ENCODE measurements around the gene HACD2. TPM values are rescaled to one million over a fixed set of nuclear protein-coding genes. Genes with fewer than 3 reads are reported as not detected.

The HACD2 gene
- total and polyA plus RNA-seq, 2 donors (not counting 3 experiments of a cell fraction or from before 2014, with no cell fraction given), result 17.0 to 20.9 TPM

DNA sequence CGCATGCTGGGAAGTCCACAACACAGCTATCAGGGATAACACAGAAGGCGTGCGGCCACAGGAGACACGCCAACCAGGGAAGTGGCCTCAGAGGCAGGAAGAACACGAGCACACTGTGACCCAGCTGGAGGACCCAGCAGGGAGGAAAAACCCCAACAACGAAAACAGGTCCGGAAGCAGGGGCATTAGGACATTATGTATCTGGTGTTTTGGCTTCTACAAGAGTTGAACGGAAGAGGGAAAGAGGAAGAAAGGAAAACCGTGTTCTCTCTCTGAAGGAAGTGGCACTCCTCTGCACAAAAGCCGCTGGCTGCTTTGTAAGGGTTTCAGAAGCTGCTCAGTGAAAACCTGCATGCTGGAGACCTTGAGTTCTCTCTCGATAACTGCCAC lies 61.8 kb downstream of the HACD2 start:
- FAIRE-seq, result peak; percentile 50
- POLR2A ChIA-PET, result no interaction called here
- H3K4me1 ChIP-seq (ENCODE audit: control insufficient read depth, extremely low read depth, insufficient read depth, low read length), result peaks cover 14% of the 10 kb centered on the region
- H2AFZ ChIP-seq (ENCODE audit: low read depth, low read length), result no peak overlapping the region
- H3K9ac ChIP-seq (replicated peaks; ENCODE audit: extremely low read depth, insufficient read depth, low read length), result no peak overlapping the region
- H3K4me3 ChIP-seq (replicated peaks in 1 of 3; ENCODE audit: insufficient read depth in 1 of 3, low read depth in 1 of 3, low read length in 3 of 3), result no peak overlapping the region
- H3K9me3 ChIP-seq (replicated peaks; ENCODE audit: control insufficient read depth, insufficient read depth, low read length), result no peaks in the 10 kb centered on the region
- intact Hi-C loops (cut with micrococcal nuclease), result no loop called here
- TF ChIP-seq MYC (IDR thresholded peaks at IDR 0.05; ENCODE audit: low read depth, low read length) (no peak), JUN (IDR thresholded peaks at IDR 0.05; ENCODE audit: borderline replicate concordance, insufficient read depth, insufficient read length, low read depth) (no peak), FOS (IDR thresholded peaks at IDR 0.05; ENCODE audit: borderline replicate concordance, insufficient read depth, low read length) (no peak), GATA2 (IDR thresholded peaks at IDR 0.05; ENCODE audit: insufficient read depth, insufficient read length, low read depth, low read length) (no peak), POLR2A (IDR thresholded peaks at IDR 0.05; ENCODE audit: low read depth, low read length) (no peak), EZH2 (IDR thresholded peaks at IDR 0.05; ENCODE audit: borderline replicate concordance, low read depth, low read length, severe bottlenecking) (no peak)
- TF ChIP-seq, protein P1, sequence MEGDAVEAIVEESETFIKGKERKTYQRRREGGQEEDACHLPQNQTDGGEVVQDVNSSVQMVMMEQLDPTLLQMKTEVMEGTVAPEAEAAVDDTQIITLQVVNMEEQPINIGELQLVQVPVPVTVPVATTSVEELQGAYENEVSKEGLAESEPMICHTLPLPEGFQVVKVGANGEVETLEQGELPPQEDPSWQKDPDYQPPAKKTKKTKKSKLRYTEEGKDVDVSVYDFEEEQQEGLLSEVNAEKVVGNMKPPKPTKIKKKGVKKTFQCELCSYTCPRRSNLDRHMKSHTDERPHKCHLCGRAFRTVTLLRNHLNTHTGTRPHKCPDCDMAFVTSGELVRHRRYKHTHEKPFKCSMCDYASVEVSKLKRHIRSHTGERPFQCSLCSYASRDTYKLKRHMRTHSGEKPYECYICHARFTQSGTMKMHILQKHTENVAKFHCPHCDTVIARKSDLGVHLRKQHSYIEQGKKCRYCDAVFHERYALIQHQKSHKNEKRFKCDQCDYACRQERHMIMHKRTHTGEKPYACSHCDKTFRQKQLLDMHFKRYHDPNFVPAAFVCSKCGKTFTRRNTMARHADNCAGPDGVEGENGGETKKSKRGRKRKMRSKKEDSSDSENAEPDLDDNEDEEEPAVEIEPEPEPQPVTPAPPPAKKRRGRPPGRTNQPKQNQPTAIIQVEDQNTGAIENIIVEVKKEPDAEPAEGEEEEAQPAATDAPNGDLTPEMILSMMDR (IDR thresholded peaks at IDR 0.05; ENCODE audit: extremely low read depth in 1 of 2, insufficient read depth in 1 of 2, low read depth in 1 of 2, low read length in 2 of 2), result no peak
- no peak overlapping the region for H3K27ac ChIP-seq (ENCODE audit: insufficient read depth, low read depth, low read length)
- H3K9me1 ChIP-seq (replicated peaks; ENCODE audit: control insufficient read depth, extremely low read depth, insufficient read depth, low read length), result no peaks in the 10 kb centered on the region
- DNase-seq (ENCODE audit: low read depth, low spot score), result peak; percentile 10
- H3K27me3 ChIP-seq (ENCODE audit: control insufficient read depth in 2 of 2, insufficient read depth in 2 of 2, low read length in 2 of 2), result no peaks in the 10 kb centered on the region
- H3K79me2 ChIP-seq (ENCODE audit: control insufficient read depth, insufficient read depth, low read length), result no peaks in the 10 kb centered on the region
- H3K4me2 ChIP-seq (ENCODE audit: insufficient read depth, low read length), result no peak overlapping the region
- no peaks in the 10 kb centered on the region for H3K36me3 ChIP-seq (ENCODE audit: control insufficient read depth in 2 of 2, extremely low read depth in 1 of 2, insufficient read depth in 2 of 2, low read length in 2 of 2)
- BruUV-seq (replicated peaks), result no TSS peak
- CTCF ChIA-PET, result no interaction called here
- dilution Hi-C loops (cut with MboI; ENCODE audit: extremely low pct_ligation_motif_present, low sequenced_read_pairs), result no loop called here
- no peaks in the 10 kb centered on the region for H4K20me1 ChIP-seq (replicated peaks; ENCODE audit: control insufficient read depth, extremely low read depth, insufficient read depth, low read length)

Data from endothelial cell of umbilical vein (primary cell).